KMS-11 (cell line): ENCODE results near the gene TMEM130.

ENCODE experiments used
- H2AFZ ChIP-seq: fragments of 200-600 bp; sonication (generic); 2 replicates; pipeline ENCODE4 v1.6.1; 2016; ENCODE audit warnings: antibody characterized with exemption, mixed run types, low read depth
- H3K27ac ChIP-seq: fragments of 200-600 bp; sonication (generic); 2 replicates; pipeline ENCODE4 v1.6.1; 2016; ENCODE audit warnings: mild to moderate bottlenecking, mixed run types
- H3K27me3 ChIP-seq: fragments of 200-600 bp; sonication (generic); 2 replicates; pipeline ENCODE4 v1.6.1; 2017; ENCODE audit warnings: mild to moderate bottlenecking, low read depth, mixed run types, moderate library complexity; ENCODE audit not compliant: insufficient read depth
- H3K36me3 ChIP-seq: fragments of 200-600 bp; sonication (generic); 2 replicates; pipeline ENCODE4 v1.6.1; 2017; ENCODE audit warnings: mild to moderate bottlenecking, mixed run types; ENCODE audit not compliant: insufficient read depth
- H3K4me1 ChIP-seq: fragments of 200-600 bp; sonication (generic); 2 replicates; pipeline ENCODE4 v1.6.1; 2016; ENCODE audit warnings: mild to moderate bottlenecking, low read depth, mixed run types; ENCODE audit not compliant: poor library complexity, severe bottlenecking
- H3K4me2 ChIP-seq: fragments of 200-600 bp; sonication (generic); 2 replicates; pipeline ENCODE4 v1.7.0; 2016; ENCODE audit warnings: mild to moderate bottlenecking, mixed run types
- H3K4me3 ChIP-seq: fragments of 200-600 bp; sonication (generic); IDR thresholded peaks from 2 replicates; pipeline ENCODE4 v1.6.1; 2017; ENCODE audit warnings: low read depth, low read length, mixed read lengths; ENCODE audit not compliant: insufficient read depth
- H3K79me2 ChIP-seq: fragments of 200-600 bp; sonication (generic); 2 replicates; pipeline ENCODE4 v1.6.1; 2016; ENCODE audit warnings: low read depth, mixed run types; ENCODE audit not compliant: insufficient read depth
- H3K9ac ChIP-seq: fragments of 200-600 bp; sonication (generic); 2 replicates; pipeline ENCODE4 v1.6.1; 2016; ENCODE audit warnings: mild to moderate bottlenecking, mixed run types
- H4K20me1 ChIP-seq: fragments of 200-600 bp; sonication (generic); 2 replicates; pipeline ENCODE4 v1.6.1; 2016; ENCODE audit warnings: mild to moderate bottlenecking, mixed run types; ENCODE audit not compliant: insufficient read depth
- CTCF ChIP-seq: fragments of 200-600 bp; sonication (generic); conservative IDR thresholded peaks from 2 replicates; pipeline ENCODE4 v1.6.1; 2017; ENCODE audit warnings: low read depth, mild to moderate bottlenecking, antibody characterized with exemption, low read length, moderate library complexity, mixed read lengths

The TMEM130 gene

GRCh38 chr7:98868450-98868849 lies 1.4 kb downstream of the TMEM130 start:
- TF ChIP-seq CTCF: no peak
- Histone ChIP-seq H3K4me3 (no peak overlapping the region), H3K4me2 (no peak overlapping the region), H2AFZ (no peak overlapping the region), H3K27ac (no peak overlapping the region), H3K36me3 (no peaks in the 10 kb centered on the region), H3K27me3 (no peaks in the 10 kb centered on the region), H3K79me2 (no peaks in the 10 kb centered on the region), H4K20me1 (no peaks in the 10 kb centered on the region), H3K9ac (no peak overlapping the region), H3K4me1 (no peaks in the 10 kb centered on the region)

GRCh38 chr7:98866765-98867164 lies 3.0 kb downstream of the TMEM130 start:
- no peak overlapping the region for H3K27ac ChIP-seq
- no peaks in the 10 kb centered on the region for H4K20me1 ChIP-seq
- H3K4me3 ChIP-seq: no peak overlapping the region
- no peak overlapping the region for H3K9ac ChIP-seq
- H3K27me3 ChIP-seq: no peaks in the 10 kb centered on the region
- TF ChIP-seq CTCF: no peak
- no peak overlapping the region for H2AFZ ChIP-seq
- H3K36me3 ChIP-seq: no peaks in the 10 kb centered on the region
- H3K79me2 ChIP-seq: no peaks in the 10 kb centered on the region
- H3K4me1 ChIP-seq: no peaks in the 10 kb centered on the region
- H3K4me2 ChIP-seq: no peak overlapping the region

GRCh38 chr7:98866351-98866750 lies 3.5 kb downstream of the TMEM130 start:
- H4K20me1 ChIP-seq: no peaks in the 10 kb centered on the region
- no peaks in the 10 kb centered on the region for H3K36me3 ChIP-seq
- no peak overlapping the region for H3K27ac ChIP-seq
- H3K4me2 ChIP-seq: no peak overlapping the region
- no peaks in the 10 kb centered on the region for H3K4me1 ChIP-seq
- H3K9ac ChIP-seq: no peak overlapping the region
- no peaks in the 10 kb centered on the region for H3K27me3 ChIP-seq
- no peak overlapping the region for H3K4me3 ChIP-seq
- TF ChIP-seq CTCF: no peak
- no peak overlapping the region for H2AFZ ChIP-seq
- no peaks in the 10 kb centered on the region for H3K79me2 ChIP-seq

- Histone ChIP-seq H3K4me2 (no peak overlapping the region), H3K9ac (no peak overlapping the region)
Observed at GRCh38 chr7:98864731-98865453, 4.9 kb downstream of the TMEM130 start.

More at GRCh38 chr7:98864731-98865453, 4.9 kb downstream of the TMEM130 start:
- Histone ChIP-seq H3K79me2 (no peaks in the 10 kb centered on the region), H3K27ac (no peak overlapping the region), H4K20me1 (no peaks in the 10 kb centered on the region), H2AFZ (no peak overlapping the region), H3K4me3 (no peak overlapping the region), H3K36me3 (no peaks in the 10 kb centered on the region), H3K4me1 (no peaks in the 10 kb centered on the region), H3K27me3 (no peaks in the 10 kb centered on the region)
- no peak for TF ChIP-seq CTCF
